HCT116 (cell line): Measurements from ENCODE around the gene EIF2D. TPM values are rescaled to one million over a fixed set of nuclear protein-coding genes. Genes with fewer than 3 reads are reported as not detected.

Experiments used
- ATAC-seq: fragments of 200-7000 bp; cut with Tn5 transposase; 2 replicates; pipeline ENCODE4 v1.9.1; 2020; ENCODE audit warnings: mild to moderate bottlenecking, moderate library complexity
- BruUV-seq: library from RNA; stranded (reverse); fragments of 400-500 nt; replicated peaks from 2 replicates; lab custom pipeline; 2021; lab: Mats Ljungman, UMichigan
- CTCF ChIA-PET: fragments of 300-600 bp; sonication (Branson Sonifier 250); formaldehyde crosslinking; loops from one replicate; lab custom pipeline; 2021; ENCODE audit warnings: antibody characterized with exemption; lab: Charles Lee
- POLR2A ChIA-PET: fragments of 300-600, 350-600 bp; sonication (Branson Sonifier 250); formaldehyde crosslinking; loops from one replicate; lab custom pipeline; 2021; ENCODE audit warnings: antibody characterized with exemption; lab: Charles Lee
- RAD21 ChIA-PET, 2 experiments: fragments of 300-600 bp; sonication (Branson Sonifier 250); formaldehyde crosslinking; loops; one replicate each; lab custom pipeline; 2023; ENCODE audit warnings: low total read pairs in 2 of 2; ENCODE audit not compliant: uncharacterized antibody in 2 of 2, unreplicated experiment in 2 of 2, low non-redundant PET in 1 of 2; lab: Charles Lee
- DNase-seq: peaks from one replicate; pipeline ENCODE4 v3.0.0-alpha.2; 2010; ENCODE audit warnings: low read depth, low spot score
- H2AFZ ChIP-seq: fragments of 200-600 bp; shearing (Covaris generic), sonication (generic); 2 replicates; pipeline ENCODE4 v1.6.1; 2017; ENCODE audit warnings: low read depth, mixed run types, mixed read lengths, antibody characterized with exemption, low read length; ENCODE audit not compliant: poor library complexity, severe bottlenecking
- H3K27ac ChIP-seq: 2 replicates; pipeline ENCODE4 v1.5.1; 2012; ENCODE audit warnings: low read depth, low read length
- H3K27me3 ChIP-seq: fragments of 200-600 bp; sonication (generic); 2 replicates; pipeline ENCODE4 v1.6.1; 2016; ENCODE audit warnings: mixed run types, low read length, mixed read lengths; ENCODE audit not compliant: insufficient read depth
- H3K36me3 ChIP-seq, 2 experiments: fragments of 200-500 bp in 1 of 2; fragments of 200-600 bp in 1 of 2; sonication (Bioruptor generic) in 1 of 2; sonication (generic) in 1 of 2; 2 replicates each; pipeline versions ENCODE4 v1.5.1 to v1.6.1; 2014 to 2016; ENCODE audit warnings: low read length in 2 of 2, inconsistent platforms in 1 of 2, mixed read lengths in 1 of 2, mixed run types in 1 of 2; ENCODE audit not compliant: insufficient read depth in 2 of 2, control insufficient read depth in 1 of 2
- H3K4me1 ChIP-seq, 2 experiments: fragments of 200-600 bp in 1 of 2; sonication (generic) in 1 of 2; 2 replicates each; pipeline versions ENCODE4 v1.5.1 to v1.6.1; 2012 to 2017; ENCODE audit warnings: low read length in 2 of 2, inconsistent platforms in 1 of 2, mild to moderate bottlenecking in 1 of 2, mixed read lengths in 1 of 2, mixed run types in 1 of 2, moderate library complexity in 1 of 2; ENCODE audit not compliant: insufficient read depth in 2 of 2, control insufficient read depth in 1 of 2
- H3K4me2 ChIP-seq: fragments of 200-600 bp; sonication (generic); 2 replicates; pipeline ENCODE4 v1.6.1; 2017; ENCODE audit warnings: mixed run types, low read length, mixed read lengths
- H3K4me3 ChIP-seq, 2 experiments: fragments of 200-600 bp in 1 of 2; sonication (generic) in 1 of 2; replicated peaks in 1 of 2; 2 replicates each; pipeline ENCODE4 v1.5.1; 2011 to 2016; ENCODE audit warnings: low read length in 2 of 2, control low read depth in 1 of 2, low read depth in 1 of 2, mild to moderate bottlenecking in 1 of 2, mixed read lengths in 1 of 2, mixed run types in 1 of 2
- H3K79me2 ChIP-seq: fragments of 200-600 bp; sonication (generic); 2 replicates; pipeline ENCODE4 v1.6.1; 2017; ENCODE audit warnings: mild to moderate bottlenecking, mixed run types, low read length, moderate library complexity, mixed read lengths; ENCODE audit not compliant: insufficient read depth
- H3K9ac ChIP-seq: fragments of 200-600 bp; sonication (generic); 2 replicates; pipeline ENCODE4 v1.6.1; 2016; ENCODE audit warnings: low read length, mixed read lengths
- H3K9me2 ChIP-seq: fragments of 200-600 bp; sonication (generic), shearing (Covaris generic); 2 replicates; pipeline ENCODE4 v1.6.1; 2017; ENCODE audit warnings: mixed run types, mild to moderate bottlenecking, moderate library complexity; ENCODE audit not compliant: insufficient read depth
- H3K9me3 ChIP-seq, 2 experiments: fragments of 200-500 bp in 1 of 2; fragments of 200-600 bp in 1 of 2; sonication (Bioruptor generic) in 1 of 2; sonication (generic) in 1 of 2; 2 replicates each; pipeline ENCODE4 v1.6.1; 2014 to 2017; ENCODE audit warnings: low read length in 2 of 2, mixed read lengths in 2 of 2, inconsistent platforms in 1 of 2, low read depth in 1 of 2, mild to moderate bottlenecking in 1 of 2, mixed run types in 1 of 2, moderate library complexity in 1 of 2; ENCODE audit not compliant: control insufficient read depth in 1 of 2, insufficient read depth in 1 of 2
- H4K20me1 ChIP-seq: fragments of 200-600 bp; sonication (generic), shearing (Covaris generic); 2 replicates; pipeline ENCODE4 v1.6.1; 2017; ENCODE audit warnings: mixed run types, mild to moderate bottlenecking, moderate library complexity; ENCODE audit not compliant: insufficient read depth
- ATF3 ChIP-seq: IDR thresholded peaks from 2 replicates; pipeline ENCODE4 v1.6.1; 2012
- CBX3 ChIP-seq: IDR thresholded peaks from 2 replicates; pipeline ENCODE4 v1.6.1; 2012; ENCODE audit warnings: low read depth
- CEBPB ChIP-seq: IDR thresholded peaks from 2 replicates; pipeline ENCODE4 v1.6.1; 2012; ENCODE audit warnings: low read depth
- CTCF ChIP-seq, 3 experiments: fragments of 200-600 bp in 1 of 3; sonication (generic) in 1 of 3; IDR thresholded peaks in 2 of 3; conservative IDR thresholded peaks in 1 of 3; 2 replicates each; pipeline ENCODE4 v1.5.1; 2012 to 2017; ENCODE audit warnings: low read depth in 2 of 3, low read length in 2 of 3, antibody characterized with exemption in 1 of 3, borderline replicate concordance in 1 of 3, control low read depth in 1 of 3, mild to moderate bottlenecking in 1 of 3, mixed read lengths in 1 of 3, mixed run types in 1 of 3, moderate library complexity in 1 of 3; ENCODE audit not compliant: insufficient read depth in 1 of 3
- EZH2phosphoT487 ChIP-seq: fragments of 200-600 bp; IDR thresholded peaks from 2 replicates; pipeline ENCODE4 v1.6.1; 2018; ENCODE audit warnings: antibody characterized with exemption, borderline replicate concordance
- JUND ChIP-seq: IDR thresholded peaks from 2 replicates; pipeline ENCODE4 v1.6.1; 2012
- MAX ChIP-seq: IDR thresholded peaks from 2 replicates; pipeline ENCODE4 v1.6.1; 2012
- POLR2A ChIP-seq: IDR thresholded peaks from 2 replicates; pipeline ENCODE4 v1.7.0; 2011; ENCODE audit warnings: borderline replicate concordance; ENCODE audit not compliant: insufficient read depth, insufficient read length; ENCODE audit errors: extremely low read depth
- REST ChIP-seq: IDR thresholded peaks from 2 replicates; pipeline ENCODE4 v1.6.1; 2012; ENCODE audit warnings: low read depth
- ZBTB33 ChIP-seq: IDR thresholded peaks from 2 replicates; pipeline ENCODE4 v1.6.1; 2011; ENCODE audit warnings: mild to moderate bottlenecking, low read length, moderate library complexity; ENCODE audit not compliant: insufficient replicate concordance; ENCODE audit errors: extremely low read depth
- ZFX ChIP-seq: fragments of 450-650 bp; IDR thresholded peaks from 2 replicates; pipeline ENCODE4 v1.6.1; 2017
- ZNF274 ChIP-seq: fragments of 200-500 bp; sonication (Bioruptor generic); IDR thresholded peaks from 2 replicates; pipeline ENCODE4 v1.6.1; 2014; ENCODE audit warnings: mild to moderate bottlenecking, low read depth, low read length, inconsistent platforms
- intact Hi-C: fragments of 100-400 bp; cut with micrococcal nuclease; formaldehyde crosslinking; loops from 2 replicates; pipeline ENCODE4 v1.10.0; 2022
- total RNA-seq: library from RNA; stranded (reverse); gene quantifications from one replicate; pipeline ENCODE4 v1.2.1, GENCODE V29; 2021; ENCODE audit not compliant: unreplicated experiment

The EIF2D gene
- total RNA-seq, 1 experiment from 2014 or later: 54.8 TPM

GRCh38 chr1:206579747-206580437 lies 32.4 kb downstream of the EIF2D start:
- Histone ChIP-seq H3K27ac (no peak overlapping the region), H2AFZ (no peak overlapping the region), H4K20me1 (no peaks in the 10 kb centered on the region), H3K36me3 (no peaks in the 10 kb centered on the region), H3K9ac (no peak overlapping the region), H3K9me3 (no peaks in the 10 kb centered on the region), H3K4me2 (no peak overlapping the region), H3K4me1 (no peaks in the 10 kb centered on the region)
- no TSS peak for BruUV-seq
- intact Hi-C loops: no loop called here
- ChIA-PET CTCF (interaction anchor here (0.9 to 6.9 kb wide), 3 partner anchors 89 to 101 kb away, joined by 3 to 96 read pairs (median 7); no protein-coding TSS in a partner anchor), RAD21 (no interaction called here), POLR2A (no interaction called here)
- no peak for DNase-seq
- TF ChIP-seq ZFX (no peak), CTCF (IDR thresholded peaks at IDR 0.05 in 2 of 3, conservative IDR thresholded peaks at IDR 0.05 in 1 of 3; ENCODE audit: borderline replicate concordance in 1 of 3, insufficient read depth in 1 of 3, low read depth in 2 of 3, low read length in 2 of 3) (no peak), ZNF274 (no peak), POLR2A (no peak), ZBTB33 (no peak), MAX (no peak), JUND (no peak), ATF3 (no peak), CBX3 (no peak), EZH2phosphoT487 (no peak), REST (no peak), CEBPB (no peak)
- TF ChIP-seq, all 23 proteins: peak for 0
- Histone ChIP-seq H3K4me3 (no peak overlapping the region), H3K9me2 (no peaks in the 10 kb centered on the region), H3K79me2 (no peaks in the 10 kb centered on the region), H3K27me3 (no peaks in the 10 kb centered on the region)
- ATAC-seq: no peak
